Stimulated activated CD8-positive, alpha-beta memory T cell treated with anti-CD3 and anti-CD28 coated beads, Interleukin-7, amount 100 ng/mL, for 4 hours (primary cell): Measurements from ENCODE around the gene TRIP13.
"Not testable (repeated sequence)": the region's sequence is repeated elsewhere in the genome, so short reads cannot be mapped to it uniquely, and the experiment has no call there.

Experiments
- DNase-seq, 2 donors: peaks; one replicate each; pipeline ENCODE4 v3.0.0-alpha.2; 2020; ENCODE audit warnings: low read depth in 2 of 2

Gene TRIP13

DNA sequence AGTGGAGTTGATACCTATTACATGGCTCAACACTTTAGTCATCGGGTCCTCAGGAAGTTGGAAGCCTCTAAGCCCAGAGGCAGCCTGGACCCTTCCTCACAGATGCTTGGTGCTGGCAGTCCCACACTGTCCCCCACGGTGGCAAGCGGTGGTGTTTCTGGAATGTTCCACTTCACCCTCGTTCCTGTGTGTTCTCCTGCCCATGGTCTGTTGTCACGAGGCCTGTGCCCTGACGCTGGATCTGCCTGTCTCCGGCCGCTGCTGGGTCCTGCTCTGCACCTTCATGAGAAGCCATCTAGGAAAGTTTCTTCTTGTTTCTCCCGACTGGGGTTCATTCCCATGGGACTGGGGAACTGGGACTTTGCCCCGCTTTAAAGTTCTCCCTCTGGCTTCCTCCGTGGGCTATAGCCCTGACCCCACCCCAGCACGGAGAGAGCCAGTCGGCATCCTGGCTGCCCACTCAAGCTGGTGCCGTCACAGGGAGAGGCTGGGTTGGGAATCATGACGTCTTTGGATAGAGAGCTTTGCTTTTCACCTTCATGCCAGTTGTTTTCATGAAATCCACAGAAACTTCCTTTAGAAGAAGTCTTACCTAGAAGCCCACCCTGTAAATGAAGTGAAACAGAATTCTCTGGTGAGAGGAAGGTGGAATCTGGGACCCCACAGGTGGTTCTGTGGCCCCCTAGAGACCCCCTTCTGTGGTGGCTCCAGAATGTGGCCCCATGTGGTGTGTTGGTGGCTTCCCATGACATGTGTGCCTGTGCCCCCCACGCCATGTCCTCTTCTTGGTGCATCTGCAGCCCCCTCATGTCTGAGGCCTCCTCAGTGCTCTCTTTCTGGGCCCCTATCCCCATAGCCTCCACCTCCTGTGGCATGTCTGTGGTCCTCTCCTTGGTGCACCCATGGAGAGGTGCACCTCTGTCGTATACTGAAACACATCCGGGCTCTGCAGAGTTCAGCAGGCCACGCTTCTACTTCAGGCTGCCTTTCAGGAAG lies 43.8 kb downstream of the TRIP13 start:
- no peak for DNase-seq

GRCh38 chr5:937151-937924 lies 44.7 kb downstream of the TRIP13 start:
- no peak for DNase-seq

- no peak for DNase-seq
Observed at GRCh38 chr5:939368-939767, 46.7 kb downstream of the TRIP13 start.

DNA sequence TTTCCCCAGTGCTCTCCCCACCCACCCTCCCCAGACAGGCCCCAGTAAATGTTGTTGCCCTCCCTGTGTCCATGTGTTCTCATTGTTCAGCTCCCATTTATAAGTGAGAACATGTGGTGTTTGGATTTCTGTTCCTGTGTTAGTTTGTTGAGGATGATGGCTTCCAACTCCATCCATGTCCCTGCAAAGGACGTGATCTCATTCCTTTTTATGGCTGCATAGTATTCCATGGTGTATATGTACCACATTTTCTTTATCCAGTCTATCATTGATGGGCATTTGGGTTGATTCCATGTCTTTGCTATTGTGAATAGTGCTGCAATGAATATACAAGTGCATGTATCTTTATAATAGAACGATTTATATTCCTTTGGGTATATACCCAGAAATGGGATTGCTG lies 48.1 kb downstream of the TRIP13 start:
- not testable (repeated sequence) for DNase-seq

- DNase-seq: no peak
Observed at GRCh38 chr5:943201-943917, 50.7 kb downstream of the TRIP13 start.

GRCh38 chr5:943918-944620 lies 51.4 kb downstream of the TRIP13 start:
- no peak for DNase-seq

GRCh38 chr5:944621-944927 lies 51.9 kb downstream of the TRIP13 start:
- no peak for DNase-seq

- no peak for DNase-seq
Observed at GRCh38 chr5:944992-945685, 52.5 kb downstream of the TRIP13 start.

- no peak for DNase-seq
Observed at GRCh38 chr5:945691-946551, 53.2 kb downstream of the TRIP13 start.

DNA sequence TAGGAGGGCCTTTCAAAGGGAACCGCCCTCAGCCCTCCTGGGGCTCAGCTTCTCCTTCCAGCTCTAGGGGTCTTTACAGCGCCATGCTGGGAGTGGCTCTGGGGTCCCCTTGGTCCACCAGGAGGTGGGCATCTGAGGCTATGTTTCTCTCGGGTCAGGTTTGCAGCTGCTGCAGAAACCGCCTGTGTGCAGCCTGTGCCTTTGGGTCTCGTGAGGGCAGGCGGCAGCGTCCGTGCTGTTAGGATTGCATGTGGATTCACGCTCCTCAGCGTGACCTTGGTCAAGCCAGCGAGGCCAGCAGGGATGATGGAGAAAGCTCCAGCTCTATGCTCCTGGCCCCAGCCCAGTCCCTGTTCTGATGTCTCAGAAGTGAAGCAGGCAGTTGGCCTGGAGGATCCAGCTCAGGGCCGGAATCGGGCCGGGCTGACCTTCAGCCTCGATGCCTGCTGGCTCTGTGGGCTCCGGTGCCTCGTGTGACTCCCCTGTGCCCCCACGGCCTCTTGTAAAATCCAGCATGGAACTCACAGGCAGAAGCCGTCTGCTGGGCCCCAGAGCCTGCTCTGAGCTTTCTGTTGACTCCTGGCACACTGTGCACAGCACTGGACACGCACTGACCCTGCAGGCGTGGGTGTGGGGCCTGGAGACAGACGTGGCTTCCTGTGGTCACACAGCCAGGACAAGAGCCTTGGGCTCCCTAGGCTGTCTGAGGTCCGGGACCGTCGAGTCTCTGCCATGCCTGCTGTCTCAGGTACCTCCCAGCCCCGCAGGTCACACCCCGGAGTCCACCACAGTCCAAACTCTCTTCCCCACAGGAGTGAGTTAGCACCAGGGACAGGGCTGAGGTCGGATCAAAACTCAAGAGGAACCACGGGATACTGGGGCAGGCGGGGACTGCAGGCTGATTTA lies 54.3 kb downstream of the TRIP13 start:
- DNase-seq: no peak

DNA sequence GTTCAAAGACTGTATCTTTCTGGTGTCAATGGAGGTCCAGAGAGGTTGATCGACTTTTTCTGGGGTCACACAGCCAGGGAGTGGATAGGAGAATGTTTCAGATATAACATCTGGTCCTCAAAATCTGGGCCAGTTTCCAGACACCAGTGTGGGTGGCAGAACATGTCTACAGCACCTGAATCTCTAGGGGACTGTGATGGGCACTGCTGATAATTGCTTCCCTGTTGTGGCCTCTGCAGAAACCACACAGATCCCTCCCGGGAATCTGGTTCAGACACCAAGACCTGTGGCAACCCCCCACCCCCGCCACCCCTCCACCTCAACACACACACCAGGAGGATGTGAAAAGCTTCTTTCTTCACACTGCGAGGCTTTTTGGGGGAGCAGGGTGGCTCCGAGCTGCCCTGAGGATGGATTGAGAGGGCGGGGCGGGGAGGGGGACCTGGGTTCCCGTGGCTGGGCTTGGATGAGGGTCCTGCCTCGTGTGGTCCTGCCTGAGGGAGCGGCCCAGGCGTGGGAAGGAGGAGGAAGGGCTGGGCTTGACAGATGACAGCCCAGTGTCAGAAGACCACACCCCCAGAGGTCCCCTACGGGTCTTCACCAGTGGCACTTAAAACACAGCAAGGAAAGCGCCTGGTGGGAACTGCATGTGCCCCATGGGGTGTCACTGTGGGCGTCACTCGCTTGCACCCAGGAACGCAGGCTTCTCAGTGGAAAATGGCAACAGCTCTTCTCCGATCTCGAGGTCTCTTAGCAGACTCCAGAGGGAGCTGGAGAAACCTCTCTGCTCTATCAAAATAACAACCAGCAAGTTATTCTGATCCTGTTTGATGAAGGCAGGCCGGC lies 55.2 kb downstream of the TRIP13 start:
- DNase-seq: no peak

- DNase-seq: no peak
Observed at GRCh38 chr5:948472-949274, 56.0 kb downstream of the TRIP13 start.

DNA sequence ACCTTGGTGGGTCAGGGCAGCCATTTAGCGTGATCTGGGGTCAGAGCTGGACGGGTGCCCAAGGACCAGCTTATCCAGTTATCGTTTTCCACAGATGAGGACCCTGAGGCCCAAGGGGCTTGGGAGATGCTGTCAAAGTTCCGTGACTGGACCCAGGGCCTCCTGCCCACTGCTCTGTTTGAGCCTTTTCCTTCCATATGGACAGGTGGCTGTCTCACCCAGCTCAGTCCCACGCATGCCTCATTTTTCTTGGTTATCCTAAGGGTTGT lies 56.5 kb downstream of the TRIP13 start:
- no peak for DNase-seq

DNA sequence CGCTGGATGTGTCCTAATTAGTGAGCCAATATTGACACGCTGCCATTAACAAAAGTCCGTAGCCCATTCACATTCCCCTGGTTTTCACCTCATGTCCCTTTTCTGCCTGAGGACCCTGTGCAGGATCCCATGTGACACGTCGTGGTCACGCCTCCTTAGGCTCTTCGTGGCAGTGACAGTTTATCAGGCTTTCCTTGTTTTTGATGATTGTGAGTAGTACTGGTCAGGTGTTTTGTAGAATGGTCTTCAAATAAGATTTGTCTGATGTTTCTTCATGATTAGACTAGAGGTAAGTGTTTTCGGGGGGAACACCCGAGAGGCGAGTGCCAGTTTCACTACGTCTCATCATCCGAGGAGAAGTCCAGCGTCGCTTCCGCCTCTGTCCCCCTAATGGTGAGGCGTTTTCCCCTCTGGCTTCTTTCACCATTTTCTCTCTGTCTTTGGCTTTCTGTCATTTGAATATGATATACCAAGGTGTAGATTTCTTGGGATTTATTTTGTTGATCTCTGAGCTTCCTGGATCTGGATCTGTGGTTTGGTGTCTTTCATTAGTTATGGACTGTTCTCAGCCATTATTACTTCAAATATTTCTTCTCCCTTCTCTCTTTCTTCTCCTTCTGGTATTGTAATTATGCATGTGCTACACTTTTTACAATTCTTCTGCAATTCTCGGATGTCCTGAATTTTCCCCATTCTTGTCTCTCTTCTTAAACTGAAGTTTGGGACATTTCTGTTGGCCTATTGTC lies 57.3 kb downstream of the TRIP13 start:
- no peak for DNase-seq

DNA sequence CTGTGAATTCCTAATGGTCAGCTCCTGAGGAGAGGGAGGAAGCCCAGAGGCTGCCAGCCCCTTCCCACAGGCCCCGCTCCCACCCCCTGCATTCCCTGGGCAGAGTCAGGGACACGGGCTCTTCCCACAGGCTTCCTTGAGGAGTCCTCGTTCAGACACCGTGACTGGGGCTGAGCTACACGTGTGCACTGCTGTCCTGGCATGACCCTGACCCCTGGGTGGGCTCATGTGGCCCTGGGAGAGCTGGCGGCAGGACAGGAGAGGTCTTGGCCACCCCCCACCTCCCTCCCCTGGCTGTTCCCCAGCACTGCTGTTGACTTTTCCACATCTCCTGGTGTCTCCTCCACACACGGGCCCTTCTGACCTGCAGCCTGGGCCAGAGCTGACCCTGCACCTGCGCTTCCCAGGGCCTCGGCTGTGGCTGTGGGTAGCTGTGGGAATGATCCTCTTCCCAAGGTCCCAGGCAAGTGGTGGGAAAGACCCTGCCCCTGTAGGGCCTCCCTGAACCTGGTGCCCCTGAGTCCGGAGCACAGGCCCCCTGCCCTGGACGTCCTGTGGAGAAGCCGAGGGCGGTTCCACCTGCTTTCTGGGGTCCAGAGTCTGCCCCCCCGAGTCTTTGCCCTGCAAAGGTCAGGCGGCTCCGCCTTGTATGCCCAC lies 59.4 kb downstream of the TRIP13 start:
- no peak for DNase-seq

- no peak for DNase-seq
Observed at GRCh38 chr5:952597-953271, 60.0 kb downstream of the TRIP13 start.
